PFSK-1 (cell line): ENCODE measurements around the gene FAM110A.

Experiments
- FOXP2 ChIP-seq: optimal IDR thresholded peaks from 2 replicates; pipeline ENCODE3; 2011; ENCODE audit warnings: borderline replicate concordance, control low read depth, inconsistent platforms; ENCODE audit not compliant: insufficient read depth; ENCODE audit errors: extremely low read length, extremely low read depth
- POLR2AphosphoS5 ChIP-seq: IDR thresholded peaks from 2 replicates; pipeline ENCODE4 v1.6.1; 2012; ENCODE audit warnings: low read depth, mild to moderate bottlenecking, control low read depth, low read length, moderate library complexity
- REST ChIP-seq, 2 experiments: IDR thresholded peaks; 2 replicates each; pipeline versions ENCODE4 v1.6.1 to v1.8.0; 2011 to 2012; ENCODE audit warnings: low read depth in 2 of 2, low read length in 2 of 2, control low read depth in 1 of 2, inconsistent platforms in 1 of 2, mild to moderate bottlenecking in 1 of 2, moderate library complexity in 1 of 2; ENCODE audit not compliant: insufficient read depth in 1 of 2
- SIN3A ChIP-seq: IDR thresholded peaks from 2 replicates; pipeline ENCODE4 v1.6.1; 2012; ENCODE audit warnings: mild to moderate bottlenecking, low read length, moderate library complexity, borderline replicate concordance; ENCODE audit not compliant: insufficient read depth
- TAF1 ChIP-seq: IDR thresholded peaks from 2 replicates; pipeline ENCODE4 v1.6.1; 2012; ENCODE audit warnings: low read length, control low read depth, borderline replicate concordance; ENCODE audit not compliant: insufficient read depth

Gene FAM110A

GRCh38 chr20:871436-871835 lies 37.9 kb downstream of the FAM110A start:
- no peak for TF ChIP-seq REST (IDR thresholded peaks at IDR 0.05; ENCODE audit: insufficient read depth in 1 of 2, low read depth in 2 of 2, low read length in 2 of 2)
- TF ChIP-seq TAF1, result no peak
- no peak for TF ChIP-seq SIN3A
- no peak for TF ChIP-seq POLR2AphosphoS5
- TF ChIP-seq FOXP2, result no peak

- no peak for TF ChIP-seq SIN3A
Measured at GRCh38 chr20:871948-872347, 38.4 kb downstream of the FAM110A start.

- TF ChIP-seq FOXP2 (no peak), POLR2AphosphoS5 (no peak)
Measured at GRCh38 chr20:872855-873520, 39.5 kb downstream of the FAM110A start.

GRCh38 chr20:873875-874607 lies 40.5 kb downstream of the FAM110A start:
- no peak for TF ChIP-seq REST (IDR thresholded peaks at IDR 0.05; ENCODE audit: insufficient read depth in 1 of 2, low read depth in 2 of 2, low read length in 2 of 2)
- no peak for TF ChIP-seq POLR2AphosphoS5
- no peak for TF ChIP-seq FOXP2
- TF ChIP-seq SIN3A, result no peak
- TF ChIP-seq TAF1, result no peak

DNA sequence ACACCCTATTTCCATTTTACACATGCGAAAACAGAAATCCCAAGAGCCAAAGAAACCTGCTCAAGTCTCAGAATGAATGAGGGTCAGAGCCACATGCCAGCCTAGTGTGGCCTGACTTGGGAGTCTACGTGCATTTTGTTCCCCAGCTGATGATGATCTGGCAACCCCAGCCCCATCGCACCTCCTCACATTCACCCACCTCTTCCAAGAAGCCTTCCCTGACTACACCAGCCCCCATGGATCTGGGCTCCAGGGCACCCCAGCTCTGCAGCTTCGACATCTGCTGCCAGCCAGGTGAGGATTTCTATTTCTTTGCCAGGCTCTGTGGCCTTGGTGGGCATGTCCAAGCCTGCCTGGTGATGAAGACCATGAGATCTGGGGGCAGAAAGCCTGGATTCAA lies 41.6 kb downstream of the FAM110A start:
- TF ChIP-seq REST (IDR thresholded peaks at IDR 0.05; ENCODE audit: insufficient read depth in 1 of 2, low read depth in 2 of 2, low read length in 2 of 2) (no peak), TAF1 (no peak), FOXP2 (no peak), SIN3A (no peak)

DNA sequence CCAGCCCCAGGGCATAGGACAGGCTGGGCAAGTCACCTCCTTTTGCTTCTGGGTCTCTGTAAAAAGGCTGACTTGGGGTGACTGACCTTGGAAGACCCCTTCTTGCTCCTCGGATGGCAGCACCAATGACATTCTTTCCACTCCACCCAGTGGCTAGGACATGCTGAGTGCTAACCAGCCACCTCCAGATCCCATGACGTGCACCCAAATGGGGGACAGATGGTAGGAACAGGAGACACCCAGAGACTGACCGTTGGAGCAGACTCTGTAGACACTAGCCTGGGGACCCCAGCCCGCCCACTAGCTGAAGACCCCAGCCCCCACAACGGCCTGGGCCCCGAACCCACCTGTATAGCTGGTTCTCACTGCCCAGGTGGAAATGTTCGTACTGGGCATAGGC lies 44.3 kb downstream of the FAM110A start:
- TF ChIP-seq SIN3A (no peak), POLR2AphosphoS5 (no peak), REST (IDR thresholded peaks at IDR 0.05; ENCODE audit: insufficient read depth in 1 of 2, low read depth in 2 of 2, low read length in 2 of 2) (no peak), FOXP2 (no peak), TAF1 (no peak)
